HEK293 (cell line): ENCODE results near the gene NOP56.

Experiments
- CTCF ChIA-PET: fragments of 350-600 bp; formaldehyde crosslinking; extraction: SDS; loops from one replicate; lab custom pipeline; 2021; ENCODE audit warnings: antibody characterized with exemption; lab: Yijun Ruan, JAX
- POLR2A ChIA-PET: fragments of 300-600 bp; formaldehyde crosslinking; extraction: SDS; loops from one replicate; lab custom pipeline; 2020; ENCODE audit warnings: antibody characterized with exemption, inconsistent platforms; lab: Yijun Ruan, JAX
- H3K27ac ChIP-seq: fragments of 200-500 bp; sonication (Bioruptor generic); 2 replicates; pipeline ENCODE4 v1.5.1; 2014; ENCODE audit warnings: low read depth, low read length, control low read depth, inconsistent platforms; ENCODE audit errors: extremely low read depth
- H3K36me3 ChIP-seq, 2 experiments: fragments of 200-500 bp in 1 of 2; sonication (Bioruptor generic) in 1 of 2; 1 replicate in 1 of 2; 2 replicates in 1 of 2; pipeline ENCODE4 v1.5.1; 2014 to 2017; ENCODE audit warnings: inconsistent platforms in 2 of 2, low read length in 2 of 2; ENCODE audit not compliant: control insufficient read depth in 2 of 2, insufficient read depth in 1 of 2
- H3K4me1 ChIP-seq: fragments of 200-500 bp; sonication (Bioruptor generic); 2 replicates; pipeline ENCODE4 v1.5.1; 2014; ENCODE audit warnings: mild to moderate bottlenecking, low read length, inconsistent platforms; ENCODE audit not compliant: control insufficient read depth, insufficient read depth
- H3K4me3 ChIP-seq: 2 replicates; pipeline ENCODE4 v1.5.1; 2011; ENCODE audit warnings: low read depth, mild to moderate bottlenecking, control low read depth, low read length, moderate library complexity
- H3K9me3 ChIP-seq: fragments of 200-500 bp; sonication (Bioruptor generic); 2 replicates; pipeline ENCODE4 v1.5.1; 2014; ENCODE audit warnings: low read depth, low read length, inconsistent platforms; ENCODE audit not compliant: control insufficient read depth, insufficient read depth
- CTCF ChIP-seq: fragments of 450-650 bp; formaldehyde crosslinking; IDR thresholded peaks from 2 replicates; pipeline ENCODE4 v1.5.1; 2016; ENCODE audit warnings: missing biosample characterization, missing genetic modification characterization
- SALL2 ChIP-seq: fragments of 450-650 bp; formaldehyde crosslinking; IDR thresholded peaks from 2 replicates; pipeline ENCODE4 v1.5.0; 2017; ENCODE audit warnings: missing biosample characterization, mild to moderate bottlenecking, missing genetic modification characterization, borderline replicate concordance
- SCRT1 ChIP-seq: fragments of 450-650 bp; formaldehyde crosslinking; IDR thresholded peaks from 2 replicates; pipeline ENCODE4 v1.5.1; 2016; ENCODE audit warnings: missing biosample characterization, missing genetic modification characterization, borderline replicate concordance
- SP2 ChIP-seq: fragments of 450-650 bp; formaldehyde crosslinking; IDR thresholded peaks from 2 replicates; pipeline ENCODE4 v1.5.1; 2016; ENCODE audit warnings: missing biosample characterization, missing genetic modification characterization
- ZBTB17 ChIP-seq: fragments of 450-650 bp; formaldehyde crosslinking; IDR thresholded peaks from 2 replicates; pipeline ENCODE4 v1.5.1; 2016; ENCODE audit warnings: missing biosample characterization, missing genetic modification characterization
- ZBTB6 ChIP-seq: fragments of 450-650 bp; formaldehyde crosslinking; IDR thresholded peaks from 2 replicates; pipeline ENCODE4 v1.5.1; 2017; ENCODE audit warnings: missing biosample characterization, missing genetic modification characterization
- ZNF157 ChIP-seq: fragments of 450-650 bp; formaldehyde crosslinking; IDR thresholded peaks from 2 replicates; pipeline ENCODE4 v1.5.1; 2016; ENCODE audit warnings: missing biosample characterization, missing genetic modification characterization
- ZNF280D ChIP-seq: fragments of 450-650 bp; formaldehyde crosslinking; IDR thresholded peaks from 2 replicates; pipeline ENCODE4 v1.5.1; 2016; ENCODE audit warnings: missing biosample characterization, missing genetic modification characterization
- ZNF324 ChIP-seq: fragments of 450-650 bp; formaldehyde crosslinking; IDR thresholded peaks from 2 replicates; pipeline ENCODE4 v1.5.1; 2016; ENCODE audit warnings: missing biosample characterization, missing genetic modification characterization
- ZNF362 ChIP-seq: fragments of 450-650 bp; formaldehyde crosslinking; IDR thresholded peaks from 2 replicates; pipeline ENCODE4 v1.5.1; 2016; ENCODE audit warnings: missing biosample characterization, missing genetic modification characterization
- ZNF529 ChIP-seq: fragments of 450-650 bp; formaldehyde crosslinking; IDR thresholded peaks from 2 replicates; pipeline ENCODE4 v1.5.1; 2017; ENCODE audit warnings: missing genetic modification characterization, missing biosample characterization; ENCODE audit not compliant: insufficient replicate concordance
- ZNF670 ChIP-seq: fragments of 450-650 bp; formaldehyde crosslinking; IDR thresholded peaks from 2 replicates; pipeline ENCODE4 v1.5.1; 2016; ENCODE audit warnings: missing biosample characterization, missing genetic modification characterization, low read depth
- ZNF692 ChIP-seq: fragments of 450-650 bp; formaldehyde crosslinking; IDR thresholded peaks from 2 replicates; pipeline ENCODE4 v1.5.1; 2016; ENCODE audit warnings: missing biosample characterization, missing genetic modification characterization
- ZNF704 ChIP-seq: fragments of 450-650 bp; formaldehyde crosslinking; IDR thresholded peaks from 2 replicates; pipeline ENCODE4 v1.5.1; 2016; ENCODE audit warnings: missing biosample characterization, missing genetic modification characterization
- ZNF76 ChIP-seq: fragments of 450-650 bp; formaldehyde crosslinking; IDR thresholded peaks from 2 replicates; pipeline ENCODE4; 2016; ENCODE audit warnings: low read depth, missing biosample characterization, missing genetic modification characterization, borderline replicate concordance

NOP56 gene

GRCh38 chr20:2663887-2664719, 11.7 kb downstream of the NOP56 start, which contains the start of gene IDH3B (continued):
- TF ChIP-seq ZNF280D (tag by site-specific recombination) (0 out of 2 replicates have a peak, but pooled peaks have one; percentile 19), SP2 (tag by site-specific recombination) (peak; percentile 89), ZNF324 (tag by site-specific recombination) (no peak; the same call in none of the 2 replicates), ZNF529 (tag by site-specific recombination) (no peak), ZBTB17 (tag by site-specific recombination) (peak; percentile 78), SALL2 (no peak), ZNF704 (no peak), ZNF692 (tag by site-specific recombination) (peak; percentile 70), ZNF157 (tag by site-specific recombination) (no peak), ZBTB6 (tag by site-specific recombination) (no peak), ZNF76 (tag by site-specific recombination) (peak; percentile 69), ZNF362 (no peak), ZNF670 (no peak)

- Histone ChIP-seq H3K36me3 (no peaks in the 10 kb centered on the region), H3K9me3 (no peaks in the 10 kb centered on the region), H3K4me3 (no peak overlapping the region), H3K27ac (no peak overlapping the region), H3K4me1 (no peaks in the 10 kb centered on the region)
- TF ChIP-seq SCRT1 (tag by site-specific recombination) (no peak), CTCF (tag by site-specific recombination) (peak; percentile 50; the same call in 1 of the 2 replicates)
- ChIA-PET POLR2A (interaction anchor here (13.4 kb wide), 1 partner anchor 18 kb away, joined by 133 read pairs; the partner anchor contains the start of gene NOP56), CTCF (interaction anchor here (0.6 to 1.5 kb wide), 9 partner anchors 8 to 586 kb away, joined by 3 to 4 read pairs (median 3); partner anchors contain the start of gene IDH3B)
Observed at GRCh38 chr20:2671977-2672376, 19.5 kb downstream of the NOP56 start.
